GM21367 (cell line): ENCODE data around the gene LMBRD1.
A peak's percentile ranks its signal among the peaks of the same experiment; 100 is the strongest.
"Not testable (repeated sequence)": the region's sequence is repeated elsewhere in the genome, so short reads cannot be mapped to it uniquely, and the experiment has no call there.

Experiments used
- ATAC-seq: cut with Tn5 transposase; IDR thresholded peaks from one replicate; pipeline ENCODE4 v1.9.1; 2021; ENCODE audit not compliant: unreplicated experiment

Gene LMBRD1

GRCh38 chr6:69756366-69756765 lies 40.4 kb downstream of the LMBRD1 start:
- ATAC-seq = no peak

DNA sequence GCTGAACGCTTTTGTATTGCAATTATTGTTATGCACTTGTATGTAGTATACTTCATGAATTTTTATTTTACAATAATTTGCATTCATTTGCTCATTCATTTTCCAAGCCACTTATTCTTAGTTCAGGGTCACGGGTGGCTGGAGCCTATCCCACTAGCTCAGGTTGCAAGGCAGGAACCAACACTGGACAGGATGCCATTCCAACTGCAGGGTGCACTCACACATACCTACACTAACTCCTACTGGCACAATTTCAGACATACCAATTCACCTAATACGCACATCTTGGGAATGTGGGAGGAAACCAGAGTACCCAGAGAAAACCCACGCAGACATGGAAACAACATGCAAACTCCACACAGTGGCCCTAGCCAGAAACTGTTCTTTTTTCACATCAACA lies 61.8 kb downstream of the LMBRD1 start:
- no peak for ATAC-seq

DNA sequence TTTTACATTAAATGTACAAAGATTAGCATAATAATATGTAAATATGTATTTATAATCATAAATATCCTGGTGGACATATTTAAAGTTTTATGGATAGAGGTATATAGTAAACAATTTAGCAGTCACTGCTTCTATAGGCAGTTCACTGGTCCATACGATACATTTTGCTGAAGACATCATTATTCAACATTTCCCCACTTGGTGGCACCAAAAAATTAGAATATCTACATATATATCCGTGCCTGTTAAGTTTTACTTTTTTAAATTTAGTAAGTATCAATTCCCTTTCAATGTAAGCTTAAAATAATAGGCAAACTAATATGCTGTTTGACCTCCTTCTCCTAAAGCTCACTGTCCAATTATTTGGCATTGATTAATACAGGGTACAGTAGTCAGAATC lies 64.2 kb downstream of the LMBRD1 start:
- ATAC-seq = peak; percentile 76

DNA sequence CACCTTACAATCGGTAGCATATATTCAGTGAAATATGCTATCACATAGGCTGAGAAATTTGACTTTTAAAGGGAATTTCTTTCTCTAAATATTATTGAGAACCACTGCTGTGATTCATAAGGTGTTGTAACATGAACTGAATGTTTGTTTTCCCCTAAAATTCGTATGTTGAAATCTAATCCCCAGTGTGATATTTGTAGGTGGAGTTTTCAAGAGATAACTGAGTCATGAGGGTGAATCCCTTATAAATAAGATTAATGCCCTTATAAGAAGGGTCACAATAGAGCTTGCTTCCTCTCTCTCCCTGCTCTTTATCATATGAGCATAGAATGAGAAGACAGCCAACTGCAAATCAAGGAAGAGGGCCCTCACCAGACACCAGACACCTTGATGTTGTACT lies 64.8 kb downstream of the LMBRD1 start:
- no peak for ATAC-seq

GRCh38 chr6:69729870-69730449 lies 66.8 kb downstream of the LMBRD1 start:
- no peak for ATAC-seq

- ATAC-seq = no peak
These were observed 74.1 kb downstream of the LMBRD1 start for GRCh38 chr6:69722683-69723082.

GRCh38 chr6:69719602-69720193 lies 77.1 kb downstream of the LMBRD1 start:
- peak; percentile 79 for ATAC-seq

GRCh38 chr6:69706724-69707123 lies 90.1 kb downstream of the LMBRD1 start:
- ATAC-seq = no peak

DNA sequence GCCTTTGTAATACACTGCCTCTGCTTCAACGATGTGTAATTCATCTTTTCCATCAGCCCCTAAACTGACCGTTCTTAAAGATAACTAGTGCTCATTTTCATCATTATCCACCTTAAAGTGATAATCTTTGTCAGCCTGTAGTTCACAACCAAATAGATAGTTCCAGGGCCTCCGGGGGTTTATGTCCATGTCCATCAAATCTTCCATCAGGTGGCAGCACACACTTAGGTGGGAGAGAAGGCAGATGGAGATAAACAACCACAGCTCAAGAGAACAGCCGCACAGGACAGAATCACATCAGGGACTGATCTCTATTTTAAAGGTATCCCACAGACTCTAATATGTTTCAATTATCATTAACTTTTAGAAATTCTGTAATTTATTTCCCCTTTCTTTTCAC lies 90.9 kb downstream of the LMBRD1 start:
- no peak for ATAC-seq

GRCh38 chr6:69704916-69705315 lies 91.9 kb downstream of the LMBRD1 start:
- ATAC-seq = no peak

GRCh38 chr6:69699655-69700054 lies 97.2 kb downstream of the LMBRD1 start:
- ATAC-seq = no peak

GRCh38 chr6:69696273-69696672 lies 100.5 kb downstream of the LMBRD1 start:
- ATAC-seq = peak; percentile 46

DNA sequence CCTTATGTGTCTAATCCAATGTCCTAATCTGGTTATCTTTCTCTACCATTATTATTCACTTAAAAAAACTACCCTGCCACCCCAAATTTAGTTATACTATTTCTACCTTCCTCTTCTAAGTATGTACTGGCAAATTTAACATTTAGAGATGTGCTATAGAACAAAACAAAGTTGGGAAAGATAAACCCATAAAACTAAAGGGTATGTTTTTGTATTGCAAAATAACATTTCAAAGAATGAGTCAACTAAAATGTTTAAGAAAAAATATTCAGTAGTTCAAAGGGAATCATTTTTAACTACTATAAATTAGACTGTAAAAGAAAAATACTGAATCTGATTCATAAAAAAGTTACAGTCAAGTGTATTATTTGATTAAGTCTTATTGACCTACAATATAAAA lies 103.0 kb downstream of the LMBRD1 start:
- ATAC-seq = no peak

GRCh38 chr6:69690986-69691385 lies 105.8 kb downstream of the LMBRD1 start:
- no peak for ATAC-seq

- ATAC-seq = no peak
These were observed 116.5 kb downstream of the LMBRD1 start for GRCh38 chr6:69680302-69680701.

DNA sequence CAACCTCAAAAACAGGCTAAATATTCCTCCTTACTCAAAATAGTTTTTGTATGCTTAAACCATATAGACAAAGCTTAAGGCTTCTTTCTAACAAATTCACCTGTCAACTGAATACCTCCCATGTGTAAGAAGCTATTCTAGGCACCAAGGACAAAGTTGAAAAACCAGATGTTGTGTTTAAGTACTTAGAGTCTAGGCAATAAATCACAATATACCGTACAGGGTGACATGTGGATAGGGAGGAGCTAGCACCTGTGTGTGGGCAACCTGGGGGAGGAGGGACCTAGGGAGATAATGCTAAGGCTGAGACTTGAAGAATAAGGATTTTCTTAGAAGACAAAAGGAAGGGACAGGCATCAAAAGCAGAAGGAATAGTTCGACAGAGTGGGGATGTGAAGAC lies 123.5 kb downstream of the LMBRD1 start:
- no peak for ATAC-seq

GRCh38 chr6:69668916-69669315 lies 127.9 kb downstream of the LMBRD1 start:
- ATAC-seq = no peak

GRCh38 chr6:69666779-69667178 lies 130.0 kb downstream of the LMBRD1 start:
- not testable (repeated sequence) for ATAC-seq

DNA sequence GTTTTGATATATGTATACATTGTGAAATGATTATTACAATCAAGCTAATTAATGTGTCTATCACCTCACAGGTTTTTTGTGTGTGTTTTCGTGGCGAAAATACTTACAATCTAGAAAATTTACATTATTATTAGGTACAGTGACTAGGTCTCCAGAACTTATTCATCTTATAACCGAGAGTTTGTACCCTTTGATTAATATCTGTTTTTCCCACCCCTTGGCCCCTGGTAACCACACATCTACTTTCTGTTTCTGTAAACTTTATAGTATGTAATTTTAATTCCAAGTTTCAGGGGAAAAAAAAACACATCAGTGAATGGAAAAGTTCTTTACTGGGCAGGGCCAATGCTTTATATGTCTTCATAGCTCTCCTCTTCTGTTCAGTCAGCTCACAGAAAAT lies 131.4 kb downstream of the LMBRD1 start:
- ATAC-seq = no peak

- ATAC-seq = no peak
These were observed 132.3 kb downstream of the LMBRD1 start for GRCh38 chr6:69664551-69664950.

DNA sequence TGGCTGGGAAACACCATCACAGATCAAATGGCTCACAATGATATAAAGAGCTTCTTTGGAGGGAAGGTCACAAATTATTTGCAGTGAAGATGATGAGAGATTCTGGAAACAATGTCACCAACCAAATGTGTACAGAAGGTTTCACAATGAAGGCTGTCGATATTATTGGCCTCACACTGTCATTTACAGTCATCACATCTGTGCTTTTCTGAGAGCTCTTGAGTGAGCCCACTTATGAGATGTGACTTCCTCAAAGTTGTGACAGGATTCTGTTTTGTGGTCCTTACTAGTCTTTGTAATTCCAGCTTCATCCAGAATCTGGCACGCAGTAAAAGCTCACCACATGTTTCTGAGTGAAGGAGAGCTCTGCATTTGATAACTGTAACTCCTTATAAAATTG lies 133.6 kb downstream of the LMBRD1 start:
- no peak for ATAC-seq

DNA sequence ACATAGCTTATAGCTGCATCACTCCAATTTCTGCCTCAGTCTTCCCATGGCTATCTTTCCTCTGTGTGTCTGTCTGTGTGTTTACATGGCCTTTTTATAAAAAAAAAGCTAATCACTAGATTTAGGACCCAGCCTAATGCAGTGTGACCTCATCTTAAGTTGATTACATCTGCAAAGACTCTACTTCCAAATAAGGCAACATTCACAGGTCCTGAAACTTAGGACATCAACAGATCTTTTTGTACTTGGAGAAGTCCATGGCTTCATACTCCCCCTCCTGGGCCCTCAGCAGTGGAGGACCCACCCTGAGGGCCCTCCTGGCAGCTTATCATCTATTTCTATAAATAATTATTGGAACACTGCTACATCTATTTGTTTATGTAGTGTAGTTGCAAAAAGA lies 146.1 kb downstream of the LMBRD1 start:
- ATAC-seq = no peak

- no peak for ATAC-seq
These were observed 149.1 kb downstream of the LMBRD1 start for GRCh38 chr6:69647726-69648125.
